IMR-90 (cell line): ENCODE measurements around the gene AOPEP. TPM values are rescaled to one million over a fixed set of nuclear protein-coding genes. Genes with fewer than 3 reads are reported as not detected.

Source experiments
- ATAC-seq: fragments of 200-7000 bp; cut with Tn5 transposase; 2 replicates; pipeline ENCODE4 v1.9.1; 2020; ENCODE audit warnings: low read depth, mild to moderate bottlenecking, moderate library complexity
- BruUV-seq: library from RNA; stranded (reverse); fragments of 400-500 nt; replicated peaks from 2 replicates; lab custom pipeline; 2021; lab: Mats Ljungman, UMichigan
- CTCF ChIA-PET: fragments of 300-600 bp; formaldehyde crosslinking; extraction: SDS; loops from one replicate; lab custom pipeline; 2021; ENCODE audit warnings: antibody characterized with exemption; lab: Yijun Ruan, JAX
- POLR2A ChIA-PET: fragments of 300-600 bp; sonication (Branson Sonifier 250); formaldehyde crosslinking; loops from one replicate; lab custom pipeline; 2022; ENCODE audit warnings: antibody characterized with exemption; ENCODE audit not compliant: unreplicated experiment; lab: Charles Lee
- DNase-seq: peaks from one replicate; pipeline ENCODE4 v3.0.0; 2013
- H2AFZ ChIP-seq: replicated peaks from 2 replicates; pipeline ENCODE3; 2013; ENCODE audit warnings: low read length, mild to moderate bottlenecking; ENCODE audit not compliant: poor library complexity
- H2AK5ac ChIP-seq: 2 replicates; pipeline ENCODE4 v1.6.1; 2013; ENCODE audit warnings: low read depth, low read length, inconsistent platforms
- H2AK9ac ChIP-seq: replicated peaks from 2 replicates; pipeline ENCODE3; 2013; ENCODE audit warnings: mild to moderate bottlenecking, low read depth, low read length, moderate library complexity; ENCODE audit not compliant: poor library complexity
- H2BK120ac ChIP-seq: 2 replicates; pipeline ENCODE4 v1.6.1; 2013; ENCODE audit warnings: low read depth, low read length, inconsistent platforms
- H2BK15ac ChIP-seq: 3 replicates; pipeline ENCODE4 v1.6.1; 2013; ENCODE audit warnings: low read depth, low read length, inconsistent platforms
- H2BK20ac ChIP-seq: 2 replicates; pipeline ENCODE4 v1.6.1; 2013; ENCODE audit warnings: low read depth, mild to moderate bottlenecking, inconsistent platforms, low read length, moderate library complexity
- H2BK5ac ChIP-seq: 2 replicates; pipeline ENCODE4 v1.6.1; 2013; ENCODE audit warnings: mild to moderate bottlenecking, low read depth, low read length, inconsistent platforms; ENCODE audit not compliant: poor library complexity, severe bottlenecking
- H3K14ac ChIP-seq: replicated peaks from 2 replicates; pipeline ENCODE4 v1.6.1; 2013; ENCODE audit warnings: low read depth, low read length, inconsistent platforms
- H3K18ac ChIP-seq: 2 replicates; pipeline ENCODE4 v1.6.1; 2013; ENCODE audit warnings: low read depth, low read length, control low read depth
- H3K23ac ChIP-seq: 2 replicates; pipeline ENCODE4 v1.6.1; 2013; ENCODE audit warnings: low read depth, low read length, inconsistent platforms
- H3K27ac ChIP-seq: 2 replicates; pipeline ENCODE4 v1.5.1; 2013; ENCODE audit warnings: mild to moderate bottlenecking, control low read depth, low read length; ENCODE audit not compliant: insufficient read depth
- H3K27me3 ChIP-seq: 2 replicates; pipeline ENCODE4 v1.6.1; 2013; ENCODE audit warnings: low read length; ENCODE audit not compliant: control insufficient read depth, insufficient read depth
- H3K36me3 ChIP-seq: 2 replicates; pipeline ENCODE4 v1.6.1; 2013; ENCODE audit warnings: low read length, mixed read lengths; ENCODE audit not compliant: control insufficient read depth, insufficient read depth
- H3K4ac ChIP-seq: 2 replicates; pipeline ENCODE4 v1.6.1; 2013; ENCODE audit warnings: low read depth, low read length, inconsistent platforms
- H3K4me1 ChIP-seq: 2 replicates; pipeline ENCODE4 v1.6.1; 2013; ENCODE audit warnings: low read length, mixed read lengths; ENCODE audit not compliant: control insufficient read depth, insufficient read depth
- H3K4me2 ChIP-seq: 2 replicates; pipeline ENCODE4 v1.6.1; 2013; ENCODE audit warnings: low read depth, mild to moderate bottlenecking, control low read depth, low read length, moderate library complexity
- H3K4me3 ChIP-seq: 2 replicates; pipeline ENCODE4 v1.5.1; 2013; ENCODE audit warnings: low read depth, mild to moderate bottlenecking, control low read depth, low read length, moderate library complexity; ENCODE audit not compliant: insufficient read depth
- H3K56ac ChIP-seq: 2 replicates; pipeline ENCODE4 v1.6.1; 2013; ENCODE audit warnings: low read length, inconsistent platforms; ENCODE audit not compliant: insufficient read depth; ENCODE audit errors: extremely low read depth
- H3K79me1 ChIP-seq, 2 experiments: 2 replicates each; pipeline ENCODE4 v1.6.1; 2013; ENCODE audit warnings: low read length in 2 of 2, inconsistent platforms in 1 of 2, low read depth in 1 of 2
- H3K9ac ChIP-seq: 2 replicates; pipeline ENCODE4 v1.6.1; 2013; ENCODE audit warnings: low read depth, low read length, control low read depth
- H3K9me1 ChIP-seq: 2 replicates; pipeline ENCODE4 v1.6.1; 2013; ENCODE audit warnings: low read length, inconsistent platforms; ENCODE audit not compliant: insufficient read depth
- H3K9me3 ChIP-seq: 2 replicates; pipeline ENCODE4 v1.6.1; 2013; ENCODE audit warnings: low read length; ENCODE audit not compliant: control insufficient read depth, insufficient read depth
- H4K20me1 ChIP-seq: 2 replicates; pipeline ENCODE4 v1.6.1; 2013; ENCODE audit warnings: low read length, inconsistent platforms; ENCODE audit not compliant: insufficient read depth
- H4K5ac ChIP-seq: 2 replicates; pipeline ENCODE4 v1.6.1; 2013; ENCODE audit warnings: mild to moderate bottlenecking, low read depth, low read length, control low read depth
- H4K8ac ChIP-seq, 2 experiments: 2 replicates each; pipeline ENCODE4 v1.6.1; 2013; ENCODE audit warnings: low read depth in 2 of 2, low read length in 2 of 2, control low read depth in 1 of 2, inconsistent platforms in 1 of 2
- H4K91ac ChIP-seq: 2 replicates; pipeline ENCODE4 v1.6.1; 2013; ENCODE audit warnings: low read depth, low read length, inconsistent platforms; ENCODE audit not compliant: insufficient read depth
- FOS ChIP-seq: fragments of 150-350 bp; IDR thresholded peaks from 2 replicates; pipeline ENCODE4 v1.6.1; 2016; ENCODE audit warnings: low read depth, low read length
- MAFK ChIP-seq: IDR thresholded peaks from 2 replicates; pipeline ENCODE4 v1.6.1; 2012; ENCODE audit warnings: low read depth, low read length, improper control_type of control experiment
- RAD21 ChIP-seq: IDR thresholded peaks from 2 replicates; pipeline ENCODE4 v1.6.1; 2012; ENCODE audit warnings: low read length, improper control_type of control experiment
- USF2 ChIP-seq: fragments of 150-350 bp; IDR thresholded peaks from 2 replicates; pipeline ENCODE4 v1.6.1; 2017; ENCODE audit warnings: mild to moderate bottlenecking, antibody characterized with exemption, low read length, low read depth
- WGBS, 2 experiments: methylation state at CpG; one replicate each; pipeline versions ENCODE4 v1.1.5 to v1.1.7; 2013; ENCODE audit warnings: missing lambda C conversion rate in 2 of 2; ENCODE audit not compliant: insufficient read length in 1 of 2; ENCODE audit errors: extremely low coverage in 2 of 2; 5-methylcytosine and 5-hydroxymethylcytosine counted together
- dilution Hi-C: fragments of 300-500 bp; cut with HindIII; formaldehyde crosslinking; loops from one replicate; pipeline ENCODE4 v1.14.3; 2018; ENCODE audit warnings: low sequenced_read_pairs; ENCODE audit not compliant: unreplicated experiment
- in situ Hi-C: fragments of 300-500 bp; cut with MboI; formaldehyde crosslinking; loops from 3 replicates; pipeline ENCODE4 v1.14.3; 2019; ENCODE audit warnings: low sequenced_read_pairs, inconsistent platforms, mixed read lengths
- intact Hi-C: fragments of 100-400 bp; cut with micrococcal nuclease; formaldehyde crosslinking; loops from 2 replicates; pipeline ENCODE4 v1.10.0; 2022
- polyA plus RNA-seq, 3 experiments: library from polyadenylated mRNA; depleted of rRNA; stranded (reverse); fragments of >200 nt; gene quantifications; 2 replicates each; pipeline ENCODE4 v1.2.3, GENCODE V29; 2012; ENCODE audit warnings: low replicate concordance in 1 of 3
- total RNA-seq: library from RNA; depleted of rRNA; stranded (reverse); fragments of >200 nt; gene quantifications from 2 replicates; pipeline ENCODE4 v1.2.3, GENCODE V29; 2012
- TF ChIP-seq, protein P1 (sequence below): fragments of 150-350 bp; IDR thresholded peaks from 2 replicates; pipeline ENCODE4 v1.6.1; 2016; ENCODE audit warnings: low read depth, mild to moderate bottlenecking, low read length, moderate library complexity, borderline replicate concordance
- TF ChIP-seq, protein P2 (sequence below): conservative IDR thresholded peaks from 2 replicates; pipeline ENCODE4 v1.5.1; 2012; ENCODE audit warnings: mild to moderate bottlenecking, low read depth, low read length, improper control_type of control experiment

Gene AOPEP
- total and polyA plus RNA-seq, 2 of the 4 experiments (the other 2 are of a cell fraction) = 34.9 to 38.7 TPM

- dilution Hi-C loops = no loop called here
- ChIA-PET POLR2A (no interaction called here), CTCF (no interaction called here)
- intact Hi-C loops = no loop called here
- no peak overlapping the region for H4K8ac ChIP-seq
- 93% methylated on average over 3 of the region's 7 CpGs; no CpG with 5 or more reads in 1 of the 2 experiments for WGBS, 2 experiments
- H2BK20ac ChIP-seq = no peak overlapping the region
- no peak overlapping the region for H3K4me3 ChIP-seq
- H2AK5ac ChIP-seq = no peak overlapping the region
- H4K91ac ChIP-seq = no peak overlapping the region
- BruUV-seq = no TSS peak
- no peaks in the 10 kb centered on the region for H3K27me3 ChIP-seq
- no peak overlapping the region for H4K5ac ChIP-seq
- TF ChIP-seq FOS = no peak
- TF ChIP-seq, protein P1, sequence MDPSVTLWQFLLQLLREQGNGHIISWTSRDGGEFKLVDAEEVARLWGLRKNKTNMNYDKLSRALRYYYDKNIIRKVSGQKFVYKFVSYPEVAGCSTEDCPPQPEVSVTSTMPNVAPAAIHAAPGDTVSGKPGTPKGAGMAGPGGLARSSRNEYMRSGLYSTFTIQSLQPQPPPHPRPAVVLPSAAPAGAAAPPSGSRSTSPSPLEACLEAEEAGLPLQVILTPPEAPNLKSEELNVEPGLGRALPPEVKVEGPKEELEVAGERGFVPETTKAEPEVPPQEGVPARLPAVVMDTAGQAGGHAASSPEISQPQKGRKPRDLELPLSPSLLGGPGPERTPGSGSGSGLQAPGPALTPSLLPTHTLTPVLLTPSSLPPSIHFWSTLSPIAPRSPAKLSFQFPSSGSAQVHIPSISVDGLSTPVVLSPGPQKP = no peak
- no peak for TF ChIP-seq RAD21
- TF ChIP-seq MAFK = no peak
- no peak for TF ChIP-seq USF2
- TF ChIP-seq, protein P2, sequence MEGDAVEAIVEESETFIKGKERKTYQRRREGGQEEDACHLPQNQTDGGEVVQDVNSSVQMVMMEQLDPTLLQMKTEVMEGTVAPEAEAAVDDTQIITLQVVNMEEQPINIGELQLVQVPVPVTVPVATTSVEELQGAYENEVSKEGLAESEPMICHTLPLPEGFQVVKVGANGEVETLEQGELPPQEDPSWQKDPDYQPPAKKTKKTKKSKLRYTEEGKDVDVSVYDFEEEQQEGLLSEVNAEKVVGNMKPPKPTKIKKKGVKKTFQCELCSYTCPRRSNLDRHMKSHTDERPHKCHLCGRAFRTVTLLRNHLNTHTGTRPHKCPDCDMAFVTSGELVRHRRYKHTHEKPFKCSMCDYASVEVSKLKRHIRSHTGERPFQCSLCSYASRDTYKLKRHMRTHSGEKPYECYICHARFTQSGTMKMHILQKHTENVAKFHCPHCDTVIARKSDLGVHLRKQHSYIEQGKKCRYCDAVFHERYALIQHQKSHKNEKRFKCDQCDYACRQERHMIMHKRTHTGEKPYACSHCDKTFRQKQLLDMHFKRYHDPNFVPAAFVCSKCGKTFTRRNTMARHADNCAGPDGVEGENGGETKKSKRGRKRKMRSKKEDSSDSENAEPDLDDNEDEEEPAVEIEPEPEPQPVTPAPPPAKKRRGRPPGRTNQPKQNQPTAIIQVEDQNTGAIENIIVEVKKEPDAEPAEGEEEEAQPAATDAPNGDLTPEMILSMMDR = no peak
- peaks cover 76% of the 10 kb centered on the region for H4K20me1 ChIP-seq
- H3K4ac ChIP-seq = no peak overlapping the region
- H3K4me1 ChIP-seq = peaks cover 33% of the 10 kb centered on the region
- H2AK9ac ChIP-seq = no peak overlapping the region
- no peak overlapping the region for H3K56ac ChIP-seq
- H3K9ac ChIP-seq = no peak overlapping the region
- no peak overlapping the region for H3K23ac ChIP-seq
- H2BK120ac ChIP-seq = no peak overlapping the region
- DNase-seq (no peak), ATAC-seq (no peak)
- H3K9me1 ChIP-seq = peaks cover 21% of the 10 kb centered on the region
- H3K18ac ChIP-seq = no peak overlapping the region
- H3K27ac ChIP-seq = no peak overlapping the region
- H3K9me3 ChIP-seq = no peaks in the 10 kb centered on the region
- no peak overlapping the region for H3K4me2 ChIP-seq
- no peak overlapping the region for H2AFZ ChIP-seq
- in situ Hi-C loops = no loop called here
- no peak overlapping the region for H2BK15ac ChIP-seq
- H3K36me3 ChIP-seq = peaks cover 46% of the 10 kb centered on the region
- no peak overlapping the region for H3K14ac ChIP-seq
- H3K79me1 ChIP-seq = peaks cover 14 to 96% of the 10 kb centered on the region in 2 experiments; a peak in 3 of 4 replicates
- no peak overlapping the region for H2BK5ac ChIP-seq
These were observed 336.1 kb downstream of the AOPEP start for GRCh38 chr9:95062596-95063065.
